Astrocyte of the spinal cord (primary cell): ENCODE measurements around the gene NTF3.

Source experiments
- DNase-seq: peaks from one replicate; pipeline ENCODE4 v3.0.0; 2011; ENCODE audit warnings: low read depth, low spot score
- H3K4me3 ChIP-seq: 2 replicates; pipeline ENCODE4 v1.5.1; 2011; ENCODE audit warnings: low read depth, mild to moderate bottlenecking, low read length, moderate library complexity
- in situ Hi-C: cut with HindIII; loops from 2 replicates; pipeline ENCODE4 v1.10.0; 2017; ENCODE audit warnings: low sequenced_read_pairs
- TF ChIP-seq, protein P1 (sequence below): IDR thresholded peaks from 2 replicates; pipeline ENCODE4 v1.5.1; 2012; ENCODE audit warnings: low read depth, mild to moderate bottlenecking, low read length, inconsistent platforms

Gene NTF3

DNA sequence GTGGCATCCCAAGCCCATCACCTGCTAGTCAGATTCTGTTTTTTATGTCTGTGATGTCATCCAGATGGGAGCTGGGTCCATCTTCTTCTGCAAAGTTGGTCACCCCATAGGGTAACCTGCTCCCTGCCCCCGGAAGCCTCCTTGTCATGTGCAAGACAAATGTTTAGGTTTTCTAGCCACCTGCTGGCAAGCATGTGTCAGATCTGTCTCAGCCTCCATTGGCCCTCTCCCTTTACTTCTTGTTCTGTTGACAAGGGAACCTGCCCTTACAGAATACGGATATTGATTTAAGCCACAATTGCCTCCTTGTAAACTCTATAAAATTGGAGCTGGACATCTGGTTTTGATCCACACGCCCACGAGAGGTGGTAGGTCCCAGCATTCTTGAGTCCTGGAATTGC lies 7.5 kb downstream of the NTF3 start:
- H3K4me3 ChIP-seq, result no peak overlapping the region
- DNase-seq, result no peak
- in situ Hi-C loops, result no loop called here
- TF ChIP-seq, protein P1, sequence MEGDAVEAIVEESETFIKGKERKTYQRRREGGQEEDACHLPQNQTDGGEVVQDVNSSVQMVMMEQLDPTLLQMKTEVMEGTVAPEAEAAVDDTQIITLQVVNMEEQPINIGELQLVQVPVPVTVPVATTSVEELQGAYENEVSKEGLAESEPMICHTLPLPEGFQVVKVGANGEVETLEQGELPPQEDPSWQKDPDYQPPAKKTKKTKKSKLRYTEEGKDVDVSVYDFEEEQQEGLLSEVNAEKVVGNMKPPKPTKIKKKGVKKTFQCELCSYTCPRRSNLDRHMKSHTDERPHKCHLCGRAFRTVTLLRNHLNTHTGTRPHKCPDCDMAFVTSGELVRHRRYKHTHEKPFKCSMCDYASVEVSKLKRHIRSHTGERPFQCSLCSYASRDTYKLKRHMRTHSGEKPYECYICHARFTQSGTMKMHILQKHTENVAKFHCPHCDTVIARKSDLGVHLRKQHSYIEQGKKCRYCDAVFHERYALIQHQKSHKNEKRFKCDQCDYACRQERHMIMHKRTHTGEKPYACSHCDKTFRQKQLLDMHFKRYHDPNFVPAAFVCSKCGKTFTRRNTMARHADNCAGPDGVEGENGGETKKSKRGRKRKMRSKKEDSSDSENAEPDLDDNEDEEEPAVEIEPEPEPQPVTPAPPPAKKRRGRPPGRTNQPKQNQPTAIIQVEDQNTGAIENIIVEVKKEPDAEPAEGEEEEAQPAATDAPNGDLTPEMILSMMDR, result peak; percentile 5

DNA sequence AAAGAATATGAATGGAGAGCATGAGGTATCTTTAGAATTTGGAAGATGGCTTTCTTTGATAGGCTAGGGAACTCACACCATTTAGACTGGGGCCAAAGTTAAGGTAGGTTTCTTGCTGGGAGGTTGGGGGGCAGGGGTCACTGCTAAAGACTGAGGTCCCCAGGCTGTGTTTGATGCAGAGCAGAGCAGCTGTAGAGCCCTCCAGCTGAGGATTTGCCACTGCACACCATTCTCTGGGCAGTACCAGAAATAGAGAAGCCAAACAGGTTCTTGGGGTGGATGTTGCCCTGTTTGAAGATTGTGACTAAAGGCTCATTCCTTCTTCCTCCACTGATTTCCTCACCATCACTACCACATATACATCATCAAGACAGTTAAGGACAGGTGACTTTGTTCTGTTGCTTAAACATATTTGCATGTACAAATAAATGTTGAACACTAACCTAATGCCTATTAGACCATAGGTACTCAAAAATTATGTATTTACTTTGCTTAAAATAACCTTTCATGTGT lies 7.9 kb downstream of the NTF3 start:
- H3K4me3 ChIP-seq, result no peak overlapping the region

DNA sequence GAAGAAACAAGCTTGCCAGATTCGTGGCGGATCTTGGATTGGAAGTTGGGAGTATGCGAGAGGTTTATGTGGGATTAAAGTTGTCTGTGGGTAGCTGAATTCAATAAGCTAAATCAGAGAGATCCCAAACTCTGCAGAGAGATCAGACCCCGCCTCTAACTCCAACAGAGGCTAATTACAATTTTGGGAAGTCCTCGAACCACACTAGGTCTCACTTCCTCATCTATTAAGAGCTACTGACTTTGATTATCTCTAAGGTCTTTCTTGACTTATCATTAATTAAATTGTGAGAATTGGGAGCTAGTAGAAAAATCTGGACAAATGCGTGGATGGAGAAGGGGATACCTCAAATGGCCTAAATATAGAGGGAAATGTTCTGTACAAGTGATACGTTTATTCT lies 9.1 kb downstream of the NTF3 start:
- no peak overlapping the region for H3K4me3 ChIP-seq
- no peak for DNase-seq
- TF ChIP-seq, protein P1, result no peak
- in situ Hi-C loops, result no loop called here

More for the DNA sequence above, 7.9 kb downstream of the NTF3 start:
- in situ Hi-C loops, result no loop called here
- no peak for DNase-seq
- TF ChIP-seq, protein P1, result no peak

DNA sequence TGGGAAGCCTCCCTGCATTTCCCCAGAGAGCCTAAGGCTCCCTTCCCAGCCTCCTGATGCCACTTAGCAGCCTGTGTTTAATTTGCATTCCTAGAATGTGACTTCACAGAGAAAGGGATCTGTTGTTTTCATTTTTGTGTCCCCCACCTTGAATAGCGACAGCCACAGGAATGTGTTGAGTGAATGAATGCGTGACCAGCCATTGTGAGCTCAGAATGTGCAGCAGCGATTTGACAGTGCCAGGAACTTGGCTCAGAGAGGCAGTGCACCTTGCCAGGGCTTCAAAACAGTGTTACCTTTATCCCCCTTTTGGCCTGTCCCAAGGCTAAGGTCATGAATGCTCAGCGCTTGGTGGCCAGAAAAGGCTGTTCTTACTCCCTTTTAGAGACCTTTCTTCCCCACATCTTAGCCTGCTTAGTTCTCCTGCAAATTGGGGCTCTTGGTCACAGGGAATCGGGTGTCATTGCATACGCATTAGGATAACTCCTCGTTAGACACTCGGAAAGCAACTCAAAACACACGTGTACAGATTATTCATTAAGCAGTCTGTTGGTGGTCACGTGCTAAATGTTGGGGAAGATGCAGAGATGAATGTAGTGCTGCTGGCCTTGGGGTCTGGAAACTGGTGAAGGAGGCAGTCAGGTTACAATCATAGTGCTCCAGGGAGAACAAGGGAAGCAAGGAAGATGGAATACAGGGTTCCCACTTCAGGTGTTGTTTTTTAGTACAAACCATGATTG lies 9.8 kb downstream of the NTF3 start:
- peak; percentile 50 for DNase-seq
- TF ChIP-seq, protein P1, result no peak
- in situ Hi-C loops, result no loop called here
- no peak overlapping the region for H3K4me3 ChIP-seq

DNA sequence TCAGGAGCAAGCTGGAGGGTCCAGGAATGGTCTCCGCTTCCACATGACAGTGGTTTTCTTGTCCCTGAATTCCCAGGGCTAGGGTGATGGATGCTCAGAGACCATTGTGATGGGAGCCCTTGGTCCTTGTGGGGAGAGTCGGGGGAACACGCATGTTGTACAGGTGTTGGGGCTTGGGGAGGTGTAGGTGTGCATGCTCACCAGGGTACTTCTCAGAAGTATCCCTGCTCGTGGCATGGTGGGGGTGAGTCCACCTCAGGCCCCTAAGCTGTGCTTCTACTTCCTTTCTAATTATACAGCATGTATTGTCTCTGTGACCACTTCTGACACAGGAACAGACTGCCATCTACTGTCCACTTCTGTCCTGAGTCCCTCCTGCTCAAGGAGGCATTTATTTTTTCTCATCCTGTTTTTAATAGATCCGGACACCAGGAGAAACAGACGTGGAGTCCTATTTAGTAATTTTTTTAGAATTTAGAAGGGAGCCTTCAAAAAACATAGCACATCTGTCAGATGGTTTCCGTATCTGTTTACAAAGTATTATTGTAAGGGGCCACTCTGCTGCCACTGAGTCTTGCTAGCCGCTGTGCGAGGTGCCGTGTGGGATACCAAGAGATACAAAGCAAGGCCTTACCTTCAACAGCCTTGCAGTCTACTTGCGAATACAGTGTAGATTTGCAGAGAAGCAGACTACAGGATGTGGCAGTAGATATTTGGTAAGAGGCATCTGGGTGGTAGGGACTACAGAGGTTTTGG lies 10.5 kb downstream of the NTF3 start:
- in situ Hi-C loops, result no loop called here
- DNase-seq, result peak; percentile 58
- no peak overlapping the region for H3K4me3 ChIP-seq
- TF ChIP-seq, protein P1, result peak; percentile 70

DNA sequence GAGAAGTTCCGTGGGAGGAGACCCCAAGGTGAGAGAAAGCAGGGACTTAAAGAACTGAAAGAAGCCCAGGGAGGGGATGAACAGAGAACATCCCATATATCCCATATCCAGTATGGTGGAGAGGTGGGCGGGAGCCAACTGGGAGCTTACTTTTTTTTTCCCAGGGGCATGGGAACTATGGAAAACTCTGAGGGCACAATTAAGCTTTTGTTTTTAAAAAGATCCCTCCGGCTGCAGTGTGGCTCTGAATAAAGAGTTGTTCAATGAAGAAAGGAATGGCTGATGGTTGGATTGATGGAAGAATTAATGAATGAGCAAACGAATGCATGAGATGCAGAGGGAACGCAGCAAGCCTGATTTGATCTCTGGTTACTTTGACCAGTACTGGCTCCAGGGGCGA lies 12.6 kb downstream of the NTF3 start:
- in situ Hi-C loops, result no loop called here
- TF ChIP-seq, protein P1, result no peak
- DNase-seq, result no peak
- no peak overlapping the region for H3K4me3 ChIP-seq
